Dermis blood vessel endothelial cell (primary cell): ENCODE measurements around the gene IFI16. TPM values are rescaled to one million over a fixed set of nuclear protein-coding genes. Genes with fewer than 3 reads are reported as not detected.
"Not testable (repeated sequence)": the region's sequence is repeated elsewhere in the genome, so short reads cannot be mapped to it uniquely, and the experiment has no call there.

Source experiments
- DNase-seq: peaks from one replicate; pipeline ENCODE4 v3.0.0; 2010
- total RNA-seq: library from RNA; depleted of rRNA; stranded (reverse); fragments of >200 nt; gene quantifications from 2 replicates; pipeline ENCODE4 v1.2.3, GENCODE V29; 2014

The IFI16 gene
- total RNA-seq, 1 donor from 2014 or later = 103 TPM

GRCh38 chr1:159100589-159100988 is 90.9 kb downstream of the IFI16 start:
- DNase-seq = no peak

GRCh38 chr1:159103021-159103420 is 93.3 kb downstream of the IFI16 start:
- not testable (repeated sequence) for DNase-seq

Other genes starting within 250 kb of the IFI16 start
- gene OR6N1, start 237.7 kb upstream of the IFI16 start, total RNA-seq = not detected in 2 replicates
- not detected in 2 replicates for gene OR6N2, start 228.7 kb upstream of the IFI16 start, total RNA-seq
- not detected in 2 replicates for gene MNDA, start 178.6 kb upstream of the IFI16 start, total RNA-seq
- gene PYHIN1, start 78.4 kb upstream of the IFI16 start, total RNA-seq = not detected in 2 replicates
- gene AIM2, start 66.9 kb downstream of the IFI16 start, total RNA-seq = not detected in 2 replicates
- under 0.01 and 0.09 TPM in 2 replicates for gene CADM3, start 161.7 kb downstream of the IFI16 start, total RNA-seq
- 0.17 TPM in 1 of 2 replicates, not detected in the other for gene ACKR1, start 195.0 kb downstream of the IFI16 start, total RNA-seq